Measurements from ENCODE around the gene CSHL1.
"Not testable (repeated sequence)": the region's sequence is repeated elsewhere in the genome, so short reads cannot be mapped to it uniquely, and the experiment has no call there.

DNA sequence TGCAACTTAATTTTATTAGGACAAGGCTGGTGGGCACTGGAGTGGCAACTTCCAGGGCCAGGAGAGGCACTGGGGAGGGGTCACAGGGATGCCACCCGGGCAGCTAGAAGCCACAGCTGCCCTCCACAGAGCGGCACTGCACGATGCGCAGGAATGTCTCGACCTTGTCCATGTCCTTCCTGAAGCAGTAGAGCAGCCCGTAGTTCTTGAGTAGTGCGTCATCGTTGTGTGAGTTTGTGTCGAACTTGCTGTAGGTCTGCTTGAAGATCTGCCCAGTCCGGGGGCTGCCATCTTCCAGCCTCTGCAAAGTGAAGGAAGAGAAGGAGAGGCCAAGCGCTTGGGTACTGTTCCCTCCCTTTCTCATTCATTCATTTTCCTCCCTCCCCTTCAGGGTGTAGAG, 6.1 kb upstream of the CSHL1 start:
- TF ChIP-seq POLR2A, CTCF (IDR thresholded peaks at IDR 0.05): not testable (repeated sequence)

All from sigmoid colon (tissue), 3 donors.